ENCODE results near the gene AGBL1.

DNA sequence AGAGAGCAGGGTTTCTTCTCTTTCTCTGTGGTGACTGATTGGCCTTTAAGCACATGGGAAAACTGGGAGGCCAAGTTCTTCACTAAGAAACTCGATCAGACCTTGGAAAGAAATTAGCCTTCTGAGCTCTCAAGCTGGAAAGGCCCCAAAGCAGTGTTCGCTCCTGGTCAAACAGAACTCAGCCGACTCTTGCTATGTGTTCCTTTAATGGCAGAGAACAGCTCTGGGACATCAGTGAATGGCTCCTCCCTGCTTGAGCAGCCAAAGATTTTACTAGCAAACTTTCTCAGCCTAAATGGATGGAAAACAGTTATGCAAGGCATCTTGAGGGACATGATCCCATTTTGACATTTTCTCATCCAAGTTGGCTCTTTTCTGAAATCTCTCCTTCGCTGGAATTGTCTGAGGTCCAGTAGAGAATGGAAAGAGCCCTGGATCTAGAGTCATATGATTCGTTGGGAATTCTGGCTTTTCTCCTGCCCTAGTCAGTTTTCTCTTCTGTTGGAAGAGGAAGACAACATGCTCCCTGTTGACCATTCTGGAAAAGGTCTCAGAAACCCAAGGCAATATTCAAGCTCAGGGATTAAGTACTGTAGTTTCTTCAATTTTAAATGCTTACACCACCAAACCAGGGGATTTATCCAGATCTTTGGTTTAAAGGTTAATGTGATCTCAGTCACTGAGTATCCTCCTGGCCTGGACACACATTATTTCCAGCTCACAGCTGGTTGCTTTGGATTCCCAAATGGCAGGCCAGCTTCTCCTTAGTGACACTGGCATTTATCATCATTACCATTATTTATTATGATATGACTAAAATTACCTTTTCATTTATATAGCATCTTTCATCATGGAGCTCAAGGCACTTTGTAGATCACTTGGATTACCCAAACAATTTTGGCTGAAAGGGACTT lies 319.6 kb downstream of the AGBL1 start:
- TF ChIP-seq TAF1 (IDR thresholded peaks at IDR 0.05; ENCODE audit: borderline replicate concordance, insufficient read depth, low read length) (no peak), SIN3A (IDR thresholded peaks at IDR 0.05; ENCODE audit: borderline replicate concordance, insufficient read depth, low read length) (no peak), POLR2AphosphoS5 (IDR thresholded peaks at IDR 0.05; ENCODE audit: low read depth, low read length) (no peak)
- TF ChIP-seq, protein P1, sequence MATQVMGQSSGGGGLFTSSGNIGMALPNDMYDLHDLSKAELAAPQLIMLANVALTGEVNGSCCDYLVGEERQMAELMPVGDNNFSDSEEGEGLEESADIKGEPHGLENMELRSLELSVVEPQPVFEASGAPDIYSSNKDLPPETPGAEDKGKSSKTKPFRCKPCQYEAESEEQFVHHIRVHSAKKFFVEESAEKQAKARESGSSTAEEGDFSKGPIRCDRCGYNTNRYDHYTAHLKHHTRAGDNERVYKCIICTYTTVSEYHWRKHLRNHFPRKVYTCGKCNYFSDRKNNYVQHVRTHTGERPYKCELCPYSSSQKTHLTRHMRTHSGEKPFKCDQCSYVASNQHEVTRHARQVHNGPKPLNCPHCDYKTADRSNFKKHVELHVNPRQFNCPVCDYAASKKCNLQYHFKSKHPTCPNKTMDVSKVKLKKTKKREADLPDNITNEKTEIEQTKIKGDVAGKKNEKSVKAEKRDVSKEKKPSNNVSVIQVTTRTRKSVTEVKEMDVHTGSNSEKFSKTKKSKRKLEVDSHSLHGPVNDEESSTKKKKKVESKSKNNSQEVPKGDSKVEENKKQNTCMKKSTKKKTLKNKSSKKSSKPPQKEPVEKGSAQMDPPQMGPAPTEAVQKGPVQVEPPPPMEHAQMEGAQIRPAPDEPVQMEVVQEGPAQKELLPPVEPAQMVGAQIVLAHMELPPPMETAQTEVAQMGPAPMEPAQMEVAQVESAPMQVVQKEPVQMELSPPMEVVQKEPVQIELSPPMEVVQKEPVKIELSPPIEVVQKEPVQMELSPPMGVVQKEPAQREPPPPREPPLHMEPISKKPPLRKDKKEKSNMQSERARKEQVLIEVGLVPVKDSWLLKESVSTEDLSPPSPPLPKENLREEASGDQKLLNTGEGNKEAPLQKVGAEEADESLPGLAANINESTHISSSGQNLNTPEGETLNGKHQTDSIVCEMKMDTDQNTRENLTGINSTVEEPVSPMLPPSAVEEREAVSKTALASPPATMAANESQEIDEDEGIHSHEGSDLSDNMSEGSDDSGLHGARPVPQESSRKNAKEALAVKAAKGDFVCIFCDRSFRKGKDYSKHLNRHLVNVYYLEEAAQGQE (IDR thresholded peaks at IDR 0.05; ENCODE audit: insufficient read depth in 1 of 2, low read depth in 2 of 2, low read length in 2 of 2) = no peak

Measured in PFSK-1 (cell line).